ENCODE data around the gene IRF1.

Gene IRF1

DNA sequence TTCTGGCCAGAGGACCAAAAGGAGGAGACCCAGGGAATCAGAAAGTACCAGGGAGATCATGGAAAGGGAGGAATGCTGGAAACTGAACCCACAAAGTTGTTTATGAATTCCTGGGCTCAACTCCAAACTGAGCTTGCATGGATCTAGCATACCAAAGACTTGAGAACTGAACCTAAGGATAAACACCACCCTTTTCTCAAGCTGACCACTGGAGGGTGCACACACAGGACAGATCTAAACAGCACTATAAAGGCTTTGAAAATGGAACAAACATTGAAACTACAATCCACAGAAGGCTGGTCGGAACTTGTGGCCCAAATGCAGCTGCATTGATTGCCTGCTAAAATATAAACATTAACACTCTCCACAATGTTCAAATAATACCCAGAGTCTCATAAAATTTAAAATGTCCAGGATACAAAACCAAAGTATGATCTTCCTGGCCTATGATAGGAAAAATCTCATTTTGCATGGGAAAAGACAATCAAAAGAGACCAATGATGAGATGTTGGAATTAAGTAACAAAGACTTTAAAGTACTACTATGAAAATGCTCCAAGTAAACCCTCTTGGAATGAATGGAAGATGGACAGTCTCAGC lies 15.6 kb upstream of the IRF1 start:
- H3K4me3 ChIP-seq (ENCODE audit: low read depth, low read length): no peak overlapping the region
- DNase-seq (ENCODE audit: low read depth): peak; percentile 98
- in situ Hi-C loops (cut with HindIII; ENCODE audit: low sequenced_read_pairs): no loop called here

DNA sequence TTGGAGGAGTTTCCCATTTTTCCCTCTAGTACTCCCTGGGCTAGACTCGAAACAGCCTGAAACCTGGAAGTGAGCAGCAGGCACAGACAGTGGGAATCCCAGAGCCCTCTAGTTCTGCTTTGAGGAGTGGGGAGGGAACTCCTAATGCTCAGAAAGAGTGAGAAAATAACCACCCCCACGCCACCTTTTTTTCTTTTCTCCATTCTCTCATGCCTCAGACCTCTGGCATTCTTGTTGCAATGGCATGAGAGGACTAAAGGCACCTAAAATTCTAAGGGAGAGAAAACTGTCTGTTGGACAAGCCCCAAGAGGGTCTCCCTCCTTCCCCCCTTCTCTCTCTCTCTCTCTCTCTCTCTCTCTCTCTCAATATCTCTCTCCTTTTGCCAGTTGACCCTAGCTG lies 15.1 kb upstream of the IRF1 start:
- H3K4me3 ChIP-seq (ENCODE audit: low read depth, low read length): no peak overlapping the region
- TF ChIP-seq, protein P1, sequence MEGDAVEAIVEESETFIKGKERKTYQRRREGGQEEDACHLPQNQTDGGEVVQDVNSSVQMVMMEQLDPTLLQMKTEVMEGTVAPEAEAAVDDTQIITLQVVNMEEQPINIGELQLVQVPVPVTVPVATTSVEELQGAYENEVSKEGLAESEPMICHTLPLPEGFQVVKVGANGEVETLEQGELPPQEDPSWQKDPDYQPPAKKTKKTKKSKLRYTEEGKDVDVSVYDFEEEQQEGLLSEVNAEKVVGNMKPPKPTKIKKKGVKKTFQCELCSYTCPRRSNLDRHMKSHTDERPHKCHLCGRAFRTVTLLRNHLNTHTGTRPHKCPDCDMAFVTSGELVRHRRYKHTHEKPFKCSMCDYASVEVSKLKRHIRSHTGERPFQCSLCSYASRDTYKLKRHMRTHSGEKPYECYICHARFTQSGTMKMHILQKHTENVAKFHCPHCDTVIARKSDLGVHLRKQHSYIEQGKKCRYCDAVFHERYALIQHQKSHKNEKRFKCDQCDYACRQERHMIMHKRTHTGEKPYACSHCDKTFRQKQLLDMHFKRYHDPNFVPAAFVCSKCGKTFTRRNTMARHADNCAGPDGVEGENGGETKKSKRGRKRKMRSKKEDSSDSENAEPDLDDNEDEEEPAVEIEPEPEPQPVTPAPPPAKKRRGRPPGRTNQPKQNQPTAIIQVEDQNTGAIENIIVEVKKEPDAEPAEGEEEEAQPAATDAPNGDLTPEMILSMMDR (IDR thresholded peaks at IDR 0.05; ENCODE audit: low read depth, low read length, missing control alignments): no peak
- in situ Hi-C loops (cut with HindIII; ENCODE audit: low sequenced_read_pairs): no loop called here
- no peak for DNase-seq (ENCODE audit: low read depth)

More for the DNA sequence above, 15.6 kb upstream of the IRF1 start:
- TF ChIP-seq, protein P1 (IDR thresholded peaks at IDR 0.05; ENCODE audit: low read depth, low read length, missing control alignments): peak; percentile 80

GRCh38 chr5:132504746-132505145 lies 14.2 kb upstream of the IRF1 start:
- TF ChIP-seq, protein P1 (IDR thresholded peaks at IDR 0.05; ENCODE audit: low read depth, low read length, missing control alignments): no peak
- in situ Hi-C loops (cut with HindIII; ENCODE audit: low sequenced_read_pairs): no loop called here
- no peak for DNase-seq (ENCODE audit: low read depth)

GRCh38 chr5:132503244-132503643 lies 12.7 kb upstream of the IRF1 start:
- H3K4me3 ChIP-seq (ENCODE audit: low read depth, low read length): no peak overlapping the region
- in situ Hi-C loops (cut with HindIII; ENCODE audit: low sequenced_read_pairs): no loop called here
- DNase-seq (ENCODE audit: low read depth): no peak
- TF ChIP-seq, protein P1 (IDR thresholded peaks at IDR 0.05; ENCODE audit: low read depth, low read length, missing control alignments): no peak

More at GRCh38 chr5:132504746-132505145, 14.2 kb upstream of the IRF1 start:
- H3K4me3 ChIP-seq (ENCODE audit: low read depth, low read length): no peak overlapping the region

- no peak overlapping the region for H3K4me3 ChIP-seq (ENCODE audit: low read depth, low read length)
- in situ Hi-C loops (cut with HindIII; ENCODE audit: low sequenced_read_pairs): no loop called here
- TF ChIP-seq, protein P1 (IDR thresholded peaks at IDR 0.05; ENCODE audit: low read depth, low read length, missing control alignments): no peak
- DNase-seq (ENCODE audit: low read depth): no peak
Measured at GRCh38 chr5:132501961-132502931, 11.7 kb upstream of the IRF1 start.

- in situ Hi-C loops (cut with HindIII; ENCODE audit: low sequenced_read_pairs): no loop called here
- no peak for DNase-seq (ENCODE audit: low read depth)
- TF ChIP-seq, protein P1 (IDR thresholded peaks at IDR 0.05; ENCODE audit: low read depth, low read length, missing control alignments): no peak
- H3K4me3 ChIP-seq (ENCODE audit: low read depth, low read length): no peak overlapping the region
Measured at GRCh38 chr5:132501629-132501956, 11.0 kb upstream of the IRF1 start.
